ENCODE measurements around the gene OR4E2. TPM values are rescaled to one million over a fixed set of nuclear protein-coding genes. Genes with fewer than 3 reads are reported as not detected.
"Not testable (repeated sequence)": the region's sequence is repeated elsewhere in the genome, so short reads cannot be mapped to it uniquely, and the experiment has no call there.

Gene OR4E2
- total RNA-seq, 2 experiments from 2014 or later, result not detected

DNA sequence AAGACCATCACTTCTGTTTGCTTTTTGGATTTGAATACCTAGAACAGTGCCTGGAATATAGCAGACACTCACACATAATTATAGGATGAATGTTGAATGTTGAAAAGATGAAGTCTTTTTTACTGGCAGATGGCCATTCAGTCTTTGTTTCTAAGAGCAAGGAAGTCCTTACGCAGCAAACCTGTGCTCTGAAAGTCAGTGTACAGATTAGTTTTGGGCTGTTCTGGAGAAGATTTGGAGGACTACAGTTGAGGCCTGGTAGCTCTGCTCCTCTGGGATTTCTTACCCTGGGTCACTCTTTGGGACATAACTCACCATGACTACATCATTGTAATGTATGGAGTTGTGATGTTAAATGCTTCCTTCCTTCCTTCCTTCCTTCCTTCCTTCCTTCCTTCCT, 3.3 kb downstream of the OR4E2 start:
- no peaks in the 10 kb centered on the region for H3K9me3 Mint-ChIP-seq
- ChIA-PET POLR2A (no interaction called here), CTCF (no interaction called here)
- no peak for DNase-seq
- no peaks in the 10 kb centered on the region for H3K4me1 Mint-ChIP-seq
- no peaks in the 10 kb centered on the region for H3K36me3 Mint-ChIP-seq (ENCODE audit: low read depth)
- no peak overlapping the region for H3K4me3 Mint-ChIP-seq
- H3K27me3 Mint-ChIP-seq, result peaks cover 13% of the 10 kb centered on the region
- no peak overlapping the region for H3K27ac Mint-ChIP-seq

DNA sequence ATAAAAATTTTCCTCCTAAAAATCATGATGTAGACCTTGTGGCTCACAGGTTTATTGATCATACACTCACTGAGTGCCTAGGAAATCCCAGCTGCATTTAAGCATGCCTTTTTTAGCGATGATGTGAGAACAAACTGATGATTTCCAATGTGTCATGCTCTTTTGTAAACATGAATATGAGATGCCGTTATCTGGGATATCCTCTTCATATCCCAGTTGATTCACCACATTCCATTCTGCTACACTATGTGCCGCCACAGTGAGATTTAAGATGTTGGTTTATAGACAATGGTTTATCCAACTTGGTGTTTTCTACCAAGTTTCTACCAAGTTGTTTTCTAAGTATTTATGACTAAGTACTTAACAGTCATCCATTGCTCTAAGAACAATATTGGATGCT, 14.7 kb downstream of the OR4E2 start:
- DNase-seq, result no peak
- Mint-ChIP-seq H3K36me3 (ENCODE audit: low read depth) (no peaks in the 10 kb centered on the region), H3K9me3 (no peaks in the 10 kb centered on the region), H3K4me3 (no peak overlapping the region), H3K4me1 (no peaks in the 10 kb centered on the region), H3K27me3 (peaks cover 26% of the 10 kb centered on the region), H3K27ac (no peak overlapping the region)
- CTCF ChIA-PET, result no interaction called here
- POLR2A ChIA-PET, result no interaction called here

- H3K27ac Mint-ChIP-seq, result no peak overlapping the region
- CTCF ChIA-PET, result no interaction called here
- no peak overlapping the region for H3K4me3 Mint-ChIP-seq
- H3K9me3 Mint-ChIP-seq, result no peaks in the 10 kb centered on the region
- no peaks in the 10 kb centered on the region for H3K4me1 Mint-ChIP-seq
- peaks cover 24% of the 10 kb centered on the region for H3K27me3 Mint-ChIP-seq
- H3K36me3 Mint-ChIP-seq (ENCODE audit: low read depth), result no peaks in the 10 kb centered on the region
- DNase-seq, result no peak
- POLR2A ChIA-PET, result no interaction called here
Measured at GRCh38 chr14:21669284-21669683, 15.6 kb downstream of the OR4E2 start.

GRCh38 chr14:21671371-21671770, 17.7 kb downstream of the OR4E2 start:
- Mint-ChIP-seq H3K4me3 (no peak overlapping the region), H3K36me3 (ENCODE audit: low read depth) (no peaks in the 10 kb centered on the region), H3K9me3 (peaks cover 2% of the 10 kb centered on the region), H3K27me3 (peaks cover 18% of the 10 kb centered on the region), H3K27ac (no peak overlapping the region), H3K4me1 (no peaks in the 10 kb centered on the region)
- no peak for DNase-seq
- CTCF ChIA-PET, result no interaction called here
- POLR2A ChIA-PET, result no interaction called here

- H3K4me3 Mint-ChIP-seq, result no peak overlapping the region
- CTCF ChIA-PET, result no interaction called here
- no peak overlapping the region for H3K27ac Mint-ChIP-seq
- H3K27me3 Mint-ChIP-seq, result peaks cover 18% of the 10 kb centered on the region
- peaks cover 2% of the 10 kb centered on the region for H3K9me3 Mint-ChIP-seq
- no peaks in the 10 kb centered on the region for H3K4me1 Mint-ChIP-seq
- POLR2A ChIA-PET, result no interaction called here
- no peak for DNase-seq
- H3K36me3 Mint-ChIP-seq (ENCODE audit: low read depth), result no peaks in the 10 kb centered on the region
Measured at GRCh38 chr14:21672116-21672515, 18.5 kb downstream of the OR4E2 start.

DNA sequence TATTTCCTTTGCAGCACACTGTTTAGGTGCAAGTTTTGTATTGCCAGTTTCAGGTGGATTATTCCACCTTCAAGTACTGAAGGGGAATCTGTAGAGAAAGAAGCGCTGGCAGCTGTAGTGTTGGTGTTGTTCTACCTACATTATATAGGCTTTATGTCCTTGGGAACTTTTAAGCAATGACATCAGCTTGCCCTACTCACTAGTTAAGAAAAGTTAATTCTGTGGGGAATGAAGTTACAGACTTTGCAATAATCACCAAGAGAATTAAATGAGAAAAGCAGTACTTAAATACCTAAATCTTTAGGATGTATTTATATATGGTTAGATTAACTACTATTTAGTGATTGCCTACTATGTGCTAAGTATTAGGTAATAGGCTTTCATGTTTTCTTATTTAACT, 20.1 kb downstream of the OR4E2 start, which contains the start of gene OR4E1:
Gene OR4E1, minus strand, starts transcription at position 101 of the 400 bp plus-strand sequence. CDS start 2,883 bp downstream, outside the sequence.
- Mint-ChIP-seq H3K9me3 (peaks cover 2% of the 10 kb centered on the region), H3K4me1 (no peaks in the 10 kb centered on the region), H3K27me3 (peaks cover 25% of the 10 kb centered on the region), H3K36me3 (ENCODE audit: low read depth) (no peaks in the 10 kb centered on the region), H3K27ac (no peak within 1 kb of the TSS), H3K4me3 (no peak within 1 kb of the TSS)
- ChIA-PET POLR2A (no interaction called here), CTCF (no interaction called here)
- DNase-seq, result no peak

GRCh38 chr14:21675566-21675965, 21.9 kb downstream of the OR4E2 start:
- CTCF ChIA-PET, result interaction anchor here (0.8 to 1.2 kb wide), 2 partner anchors 11 to 35 kb away, joined by 3 read pairs; no protein-coding TSS in a partner anchor
- DNase-seq, result no peak
- Mint-ChIP-seq H3K4me1 (no peaks in the 10 kb centered on the region), H3K27me3 (peaks cover 17% of the 10 kb centered on the region), H3K27ac (no peak overlapping the region), H3K4me3 (no peak overlapping the region), H3K36me3 (ENCODE audit: low read depth) (no peaks in the 10 kb centered on the region), H3K9me3 (peaks cover 2% of the 10 kb centered on the region)
- POLR2A ChIA-PET, result no interaction called here

DNA sequence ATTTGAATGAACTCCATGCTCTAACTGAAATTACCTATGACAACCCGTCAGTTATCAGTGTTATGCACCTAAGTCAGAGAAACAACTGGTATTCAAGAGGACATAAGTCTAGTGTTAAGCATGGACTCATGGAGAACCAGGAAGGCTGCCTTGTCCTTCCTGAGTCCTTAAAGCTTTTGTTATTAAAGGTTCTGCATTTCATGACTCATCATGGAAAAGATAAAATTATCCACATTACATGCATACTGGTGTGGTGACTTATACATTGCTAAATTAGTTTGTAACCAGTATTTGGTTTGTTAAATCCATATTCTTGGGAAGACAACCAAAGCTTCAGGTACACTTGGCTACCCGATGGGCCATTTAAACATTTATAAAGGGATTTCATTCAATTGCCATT, 26.4 kb downstream of the OR4E2 start:
- H3K36me3 Mint-ChIP-seq (ENCODE audit: low read depth), result no peaks in the 10 kb centered on the region
- H3K4me1 Mint-ChIP-seq, result no peaks in the 10 kb centered on the region
- POLR2A ChIA-PET, result no interaction called here
- CTCF ChIA-PET, result no interaction called here
- no peak overlapping the region for H3K27ac Mint-ChIP-seq
- no peak overlapping the region for H3K4me3 Mint-ChIP-seq
- H3K9me3 Mint-ChIP-seq, result peaks cover 2% of the 10 kb centered on the region
- H3K27me3 Mint-ChIP-seq, result peaks cover 29% of the 10 kb centered on the region
- no peak for DNase-seq

GRCh38 chr14:21686468-21686867, 32.8 kb downstream of the OR4E2 start:
- Mint-ChIP-seq H3K9me3 (no peaks in the 10 kb centered on the region), H3K27me3 (peaks cover 29% of the 10 kb centered on the region), H3K36me3 (ENCODE audit: low read depth) (no peaks in the 10 kb centered on the region), H3K4me1 (no peaks in the 10 kb centered on the region), H3K27ac (no peak overlapping the region), H3K4me3 (no peak overlapping the region)
- no peak for DNase-seq
- ChIA-PET CTCF (no interaction called here), POLR2A (no interaction called here)

GRCh38 chr14:21694425-21694824, 40.8 kb downstream of the OR4E2 start:
- Mint-ChIP-seq H3K4me3 (no peak overlapping the region), H3K36me3 (ENCODE audit: low read depth) (no peaks in the 10 kb centered on the region), H3K9me3 (no peaks in the 10 kb centered on the region), H3K27ac (no peak overlapping the region), H3K4me1 (no peaks in the 10 kb centered on the region), H3K27me3 (peaks cover 15% of the 10 kb centered on the region)
- no peak for DNase-seq
- ChIA-PET CTCF (no interaction called here), POLR2A (no interaction called here)

- H3K27me3 Mint-ChIP-seq; H3K4me3 Mint-ChIP-seq; H3K9me3 Mint-ChIP-seq; DNase-seq; POLR2A ChIA-PET; H3K4me1 Mint-ChIP-seq; H3K27ac Mint-ChIP-seq; H3K36me3 Mint-ChIP-seq (ENCODE audit: low read depth); CTCF ChIA-PET: not testable (repeated sequence)
Measured at GRCh38 chr14:21697662-21698061, 44.0 kb downstream of the OR4E2 start.

- H3K4me1 Mint-ChIP-seq; H3K9me3 Mint-ChIP-seq; H3K36me3 Mint-ChIP-seq (ENCODE audit: low read depth); POLR2A ChIA-PET; H3K4me3 Mint-ChIP-seq; CTCF ChIA-PET; DNase-seq; H3K27ac Mint-ChIP-seq: not testable (repeated sequence)
- H3K27me3 Mint-ChIP-seq, result peaks cover 10% of the 10 kb centered on the region
Measured at GRCh38 chr14:21698538-21698937, 44.9 kb downstream of the OR4E2 start.

GRCh38 chr14:21699551-21699950, 45.9 kb downstream of the OR4E2 start:
- H3K36me3 Mint-ChIP-seq (ENCODE audit: low read depth), result no peaks in the 10 kb centered on the region
- H3K9me3 Mint-ChIP-seq, result no peaks in the 10 kb centered on the region
- DNase-seq, result no peak
- POLR2A ChIA-PET, result no interaction called here
- peaks cover 11% of the 10 kb centered on the region for H3K4me1 Mint-ChIP-seq
- H3K4me3 Mint-ChIP-seq, result no peak overlapping the region
- CTCF ChIA-PET, result no interaction called here
- H3K27me3 Mint-ChIP-seq, result peaks cover 9% of the 10 kb centered on the region
- H3K27ac Mint-ChIP-seq, result no peak overlapping the region

DNA sequence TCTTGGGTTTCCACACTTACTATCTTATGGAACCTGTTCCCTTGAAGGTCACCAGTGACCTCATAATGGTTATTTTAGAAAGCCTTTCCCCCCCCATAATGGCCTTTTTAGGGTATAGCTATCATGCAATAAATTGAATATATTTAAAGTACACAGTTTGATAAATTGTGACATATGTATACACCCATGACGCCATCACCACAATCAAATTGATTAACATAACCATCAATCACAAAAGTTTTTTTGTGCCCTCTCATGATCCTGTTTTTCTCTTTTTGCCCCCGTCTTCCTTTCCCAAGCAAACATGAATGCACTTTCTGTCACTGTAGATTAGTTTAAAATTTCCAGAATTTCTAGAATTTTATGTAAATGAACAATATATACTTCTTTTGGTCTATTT, 48.7 kb downstream of the OR4E2 start:
- H3K4me3 Mint-ChIP-seq, result no peak overlapping the region
- ChIA-PET POLR2A (no interaction called here), CTCF (no interaction called here)

More for the DNA sequence above, 48.7 kb downstream of the OR4E2 start:
- Mint-ChIP-seq H3K27ac (no peak overlapping the region), H3K4me1 (peaks cover 15% of the 10 kb centered on the region), H3K9me3 (no peaks in the 10 kb centered on the region), H3K36me3 (ENCODE audit: low read depth) (no peaks in the 10 kb centered on the region), H3K27me3 (peaks cover 21% of the 10 kb centered on the region)
- no peak for DNase-seq
